H9 (cell line): ENCODE results near the gene CER1. TPM values are rescaled to one million over a fixed set of nuclear protein-coding genes. Genes with fewer than 3 reads are reported as not detected.

Experiments used
- DNase-seq: peaks from one replicate; pipeline ENCODE4 v3.0.0-alpha.2; 2017
- H2AFZ ChIP-seq: one replicate; pipeline ENCODE4 v1.6.1; 2013; ENCODE audit warnings: mild to moderate bottlenecking, low read length, control low read depth, moderate library complexity
- H2AK5ac ChIP-seq: 2 replicates; pipeline ENCODE4 v1.6.1; 2013; ENCODE audit warnings: low read length, control low read depth, mixed read lengths; ENCODE audit not compliant: insufficient read length
- H2BK120ac ChIP-seq: one replicate; pipeline ENCODE4 v1.6.1; 2013; ENCODE audit warnings: low read depth, mild to moderate bottlenecking, low read length, control low read depth, inconsistent platforms; ENCODE audit not compliant: poor library complexity, severe bottlenecking
- H2BK12ac ChIP-seq: 2 replicates; pipeline ENCODE4 v1.6.1; 2013; ENCODE audit warnings: low read length, control low read depth, mixed read lengths, low read depth; ENCODE audit not compliant: insufficient read length
- H2BK15ac ChIP-seq: 2 replicates; pipeline ENCODE4 v1.6.1; 2013; ENCODE audit warnings: low read depth, low read length, control low read depth
- H2BK20ac ChIP-seq: one replicate; pipeline ENCODE4 v1.6.1; 2013; ENCODE audit warnings: low read depth, mild to moderate bottlenecking, low read length, control low read depth, inconsistent platforms; ENCODE audit not compliant: poor library complexity, severe bottlenecking
- H2BK5ac ChIP-seq: 2 replicates; pipeline ENCODE4 v1.6.1; 2013; ENCODE audit warnings: low read length, control low read depth, mixed read lengths; ENCODE audit not compliant: insufficient read length
- H3K14ac ChIP-seq: 2 replicates; pipeline ENCODE4 v1.6.1; 2013; ENCODE audit warnings: low read length, control low read depth; ENCODE audit not compliant: insufficient read depth
- H3K18ac ChIP-seq: 2 replicates; pipeline ENCODE4 v1.6.1; 2013; ENCODE audit warnings: low read depth, mild to moderate bottlenecking, mixed read lengths, low read length, control low read depth; ENCODE audit not compliant: insufficient read length
- H3K23ac ChIP-seq: 2 replicates; pipeline ENCODE4 v1.6.1; 2013; ENCODE audit warnings: low read length, control low read depth, mixed read lengths, low read depth; ENCODE audit not compliant: insufficient read length
- H3K23me2 ChIP-seq: 2 replicates; pipeline ENCODE4 v1.6.1; 2013; ENCODE audit warnings: low read depth, mild to moderate bottlenecking, mixed read lengths, low read length, control low read depth; ENCODE audit not compliant: insufficient read length, poor library complexity, severe bottlenecking
- H3K27ac ChIP-seq: 2 replicates; pipeline ENCODE4 v1.5.1; 2013; ENCODE audit warnings: low read length, control low read depth, mixed read lengths, low read depth; ENCODE audit not compliant: insufficient read length
- H3K27me3 ChIP-seq: 2 replicates; pipeline ENCODE4 v1.6.1; 2013; ENCODE audit warnings: low read length, control low read depth, inconsistent platforms; ENCODE audit not compliant: insufficient read depth
- H3K4ac ChIP-seq: 2 replicates; pipeline ENCODE4 v1.6.1; 2013; ENCODE audit warnings: low read depth, mild to moderate bottlenecking, control low read depth, inconsistent platforms, low read length, moderate library complexity
- H3K4me1 ChIP-seq: 2 replicates; pipeline ENCODE4 v1.6.1; 2013; ENCODE audit warnings: low read length, control low read depth, inconsistent platforms; ENCODE audit not compliant: insufficient read depth
- H3K4me2 ChIP-seq: 2 replicates; pipeline ENCODE4 v1.6.1; 2013; ENCODE audit warnings: low read length, control low read depth, mixed read lengths; ENCODE audit not compliant: insufficient read length, insufficient read depth
- H3K56ac ChIP-seq: 2 replicates; pipeline ENCODE4 v1.6.1; 2013; ENCODE audit warnings: low read depth, mild to moderate bottlenecking, mixed read lengths, low read length, control low read depth; ENCODE audit not compliant: insufficient read length
- H3K79me1 ChIP-seq: 2 replicates; pipeline ENCODE4 v1.6.1; 2013; ENCODE audit warnings: low read depth, mild to moderate bottlenecking, moderate library complexity, low read length, control low read depth, inconsistent platforms; ENCODE audit not compliant: insufficient read depth, poor library complexity, severe bottlenecking
- H3K79me2 ChIP-seq: 2 replicates; pipeline ENCODE4 v1.6.1; 2013; ENCODE audit warnings: low read length, control low read depth, inconsistent platforms; ENCODE audit not compliant: insufficient read depth
- H3K9ac ChIP-seq: 2 replicates; pipeline ENCODE4 v1.6.1; 2013; ENCODE audit warnings: low read length, control low read depth, mixed read lengths; ENCODE audit not compliant: insufficient read length; ENCODE audit errors: extremely low read depth
- H3K9me3 ChIP-seq: one replicate; pipeline ENCODE4 v1.6.1; 2013; ENCODE audit warnings: low read depth, low read length, inconsistent platforms; ENCODE audit not compliant: control insufficient read depth
- H3T11ph ChIP-seq: one replicate; pipeline ENCODE4 v1.6.1; 2013; ENCODE audit warnings: mild to moderate bottlenecking, low read length, control low read depth, inconsistent platforms
- H4K20me1 ChIP-seq: one replicate; pipeline ENCODE4 v1.6.1; 2013; ENCODE audit not compliant: control insufficient read depth, insufficient read length, insufficient read depth
- H4K5ac ChIP-seq: 2 replicates; pipeline ENCODE4 v1.6.1; 2013; ENCODE audit warnings: low read depth, mild to moderate bottlenecking, mixed read lengths, low read length, control low read depth; ENCODE audit not compliant: insufficient read length
- H4K8ac ChIP-seq: replicated peaks from 2 replicates; pipeline ENCODE4 v1.6.1; 2013; ENCODE audit warnings: low read length, control low read depth, mixed read lengths, low read depth; ENCODE audit not compliant: insufficient read length
- H4K91ac ChIP-seq: 2 replicates; pipeline ENCODE4 v1.6.1; 2013; ENCODE audit warnings: low read depth, mild to moderate bottlenecking, moderate library complexity, mixed read lengths, low read length, control low read depth; ENCODE audit not compliant: insufficient read length
- H3K27ac Mint-ChIP-seq, 3 experiments: 2 replicates in 2 of 3; 3 replicates in 1 of 3; pipeline ENCODE4 v1.8.0; 2020 to 2021; ENCODE audit warnings: mixed read lengths in 3 of 3, mild to moderate bottlenecking in 1 of 3, moderate library complexity in 1 of 3
- H3K27me3 Mint-ChIP-seq: 2 replicates; pipeline ENCODE4 v1.8.0; 2021; ENCODE audit warnings: low read depth, mild to moderate bottlenecking, moderate library complexity, mixed read lengths
- H3K36me3 Mint-ChIP-seq, 3 experiments: 2 replicates in 2 of 3; 3 replicates in 1 of 3; pipeline ENCODE4 v1.8.0; 2020 to 2021; ENCODE audit warnings: low read depth in 3 of 3, mixed read lengths in 3 of 3; ENCODE audit not compliant: insufficient read depth in 1 of 3
- H3K4me1 Mint-ChIP-seq, 2 experiments: 2 replicates each; pipeline ENCODE4 v1.8.0; 2020; ENCODE audit warnings: mixed read lengths in 2 of 2
- H3K4me3 Mint-ChIP-seq, 2 experiments: 2 replicates in 1 of 2; 3 replicates in 1 of 2; pipeline ENCODE4 v1.8.0; 2020 to 2021; ENCODE audit warnings: mild to moderate bottlenecking in 2 of 2, mixed read lengths in 2 of 2, moderate library complexity in 1 of 2
- H3K9me3 Mint-ChIP-seq, 2 experiments: 2 replicates in 1 of 2; 3 replicates in 1 of 2; pipeline ENCODE4 v1.8.0; 2020; ENCODE audit warnings: mild to moderate bottlenecking in 2 of 2, mixed read lengths in 2 of 2, moderate library complexity in 1 of 2
- WGBS: extraction: QIAGEN DNeasy Blood & Tissue Kit; methylation state at CpG from one replicate; pipeline ENCODE4 v1.1.7; 2013; ENCODE audit warnings: missing lambda C conversion rate, low lambda C conversion rate, mixed read lengths; ENCODE audit not compliant: insufficient read length; ENCODE audit errors: extremely low coverage; 5-methylcytosine and 5-hydroxymethylcytosine counted together
- total RNA-seq: library from RNA; stranded (reverse); gene quantifications from 2 replicates; pipeline ENCODE4 v1.2.1, GENCODE V29; 2021
- TF ChIP-seq, protein P1 (sequence below): fragments of 200-600 bp; sonication (generic); conservative IDR thresholded peaks from 3 replicates; pipeline ENCODE4 v1.8.0; 2021; ENCODE audit warnings: antibody characterized with exemption, mild to moderate bottlenecking

The CER1 gene
- total RNA-seq, 1 experiment from 2014 or later, result 22.3 TPM

DNA sequence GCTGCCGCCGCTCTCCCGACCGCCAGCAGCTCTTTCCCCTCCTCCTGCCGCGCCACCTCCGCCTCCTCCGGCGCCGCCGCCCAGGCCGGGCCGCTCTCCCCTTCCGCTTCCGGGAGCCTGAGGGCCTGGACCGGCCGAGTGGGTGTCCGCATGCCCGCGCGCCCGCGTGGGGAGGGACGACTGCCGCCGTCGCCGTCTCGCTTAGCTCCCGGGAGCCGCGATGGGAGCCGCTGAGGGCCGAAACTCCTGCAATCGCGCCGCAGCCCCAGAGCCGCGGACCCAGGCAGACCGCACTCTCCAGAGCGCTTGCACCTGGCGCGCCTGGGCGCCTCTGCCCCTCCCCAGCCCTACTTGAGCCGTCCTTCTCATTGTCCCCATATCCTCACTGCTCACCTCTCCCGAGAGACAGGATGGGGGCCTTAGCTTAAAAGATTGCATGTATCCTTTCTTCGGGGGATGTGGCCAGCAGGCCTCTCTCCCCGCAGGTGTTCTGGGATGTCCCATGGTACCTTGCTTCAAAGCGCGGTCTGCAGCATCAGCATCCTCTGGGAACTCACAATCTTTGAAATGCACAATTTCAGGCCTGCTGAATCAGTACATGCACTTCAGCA lies 29.2 kb downstream of the CER1 start, which contains the start of gene ZDHHC21:
Gene ZDHHC21 (minus strand): TSS at position 182 of the 611 bp plus-strand sequence. CDS start 19,092 bp downstream, outside the sequence.
- H2BK12ac ChIP-seq, result no peak within 1 kb of the TSS
- H3K23me2 ChIP-seq, result peaks cover 5% of the 10 kb centered on the region
- peak within 1 kb of the TSS; percentile 76 to 96 (median 94) for H3K27ac Mint-ChIP-seq
- H3K18ac ChIP-seq, result peak within 1 kb of the TSS; percentile 66
- no peak within 1 kb of the TSS for H3K56ac ChIP-seq
- peak; percentile 63 for DNase-seq
- H3K23ac ChIP-seq, result no peak within 1 kb of the TSS
- peak within 1 kb of the TSS; percentile 86 to 96 for H3K4me3 Mint-ChIP-seq
- peak within 1 kb of the TSS; percentile 64 for H3K9ac ChIP-seq
- H3K4ac ChIP-seq, result no peak within 1 kb of the TSS
- no peak within 1 kb of the TSS for H4K5ac ChIP-seq
- H2AK5ac ChIP-seq, result no peak within 1 kb of the TSS
- no peaks in the 10 kb centered on the region for H4K20me1 ChIP-seq
- peak within 1 kb of the TSS; percentile 78 for H3K4me2 ChIP-seq
- H3K27me3 ChIP-seq, result no peaks in the 10 kb centered on the region
- H3T11ph ChIP-seq, result no peak within 1 kb of the TSS
- peaks cover 25 to 27% of the 10 kb centered on the region in 2 experiments for H3K4me1 Mint-ChIP-seq
- TF ChIP-seq, protein P1, sequence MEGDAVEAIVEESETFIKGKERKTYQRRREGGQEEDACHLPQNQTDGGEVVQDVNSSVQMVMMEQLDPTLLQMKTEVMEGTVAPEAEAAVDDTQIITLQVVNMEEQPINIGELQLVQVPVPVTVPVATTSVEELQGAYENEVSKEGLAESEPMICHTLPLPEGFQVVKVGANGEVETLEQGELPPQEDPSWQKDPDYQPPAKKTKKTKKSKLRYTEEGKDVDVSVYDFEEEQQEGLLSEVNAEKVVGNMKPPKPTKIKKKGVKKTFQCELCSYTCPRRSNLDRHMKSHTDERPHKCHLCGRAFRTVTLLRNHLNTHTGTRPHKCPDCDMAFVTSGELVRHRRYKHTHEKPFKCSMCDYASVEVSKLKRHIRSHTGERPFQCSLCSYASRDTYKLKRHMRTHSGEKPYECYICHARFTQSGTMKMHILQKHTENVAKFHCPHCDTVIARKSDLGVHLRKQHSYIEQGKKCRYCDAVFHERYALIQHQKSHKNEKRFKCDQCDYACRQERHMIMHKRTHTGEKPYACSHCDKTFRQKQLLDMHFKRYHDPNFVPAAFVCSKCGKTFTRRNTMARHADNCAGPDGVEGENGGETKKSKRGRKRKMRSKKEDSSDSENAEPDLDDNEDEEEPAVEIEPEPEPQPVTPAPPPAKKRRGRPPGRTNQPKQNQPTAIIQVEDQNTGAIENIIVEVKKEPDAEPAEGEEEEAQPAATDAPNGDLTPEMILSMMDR, result no peak
- peak within 1 kb of the TSS; percentile 83 for H3K14ac ChIP-seq
- no peak within 1 kb of the TSS for H4K8ac ChIP-seq
- no peak within 1 kb of the TSS for H2BK20ac ChIP-seq
- H3K79me1 ChIP-seq, result no peaks in the 10 kb centered on the region
- no peaks in the 10 kb centered on the region for H3K9me3 Mint-ChIP-seq
- H3K9me3 ChIP-seq, result no peaks in the 10 kb centered on the region
- WGBS, result no CpG with 5 or more reads among the region's 50 CpGs
- no peak within 1 kb of the TSS for H2AFZ ChIP-seq
- no peak within 1 kb of the TSS for H2BK5ac ChIP-seq
- H2BK120ac ChIP-seq, result no peak within 1 kb of the TSS
- no peaks in the 10 kb centered on the region for H3K27me3 Mint-ChIP-seq
- H3K27ac ChIP-seq, result no peak within 1 kb of the TSS
- no peak within 1 kb of the TSS for H4K91ac ChIP-seq
- peaks cover 9 to 16% (median 15%) of the 10 kb centered on the region in 3 experiments; a peak in 6 of 7 replicates for H3K36me3 Mint-ChIP-seq
- H2BK15ac ChIP-seq, result no peak within 1 kb of the TSS
- peaks cover 4% of the 10 kb centered on the region; the same call in 1 of the 2 replicates for H3K79me2 ChIP-seq
- peaks cover 2% of the 10 kb centered on the region; the same call in 1 of the 2 replicates for H3K4me1 ChIP-seq
